Osteoblast (primary cell): Measurements from ENCODE around the gene HAUS7. TPM values are rescaled to one million over a fixed set of nuclear protein-coding genes. Genes with fewer than 3 reads are reported as not detected.

Experiments used
- DNase-seq: peaks from one replicate; pipeline ENCODE4 v3.0.0; 2011; ENCODE audit warnings: low spot score, mixed read lengths; ENCODE audit not compliant: insufficient read length; ENCODE audit errors: missing footprints
- H2AFZ ChIP-seq: 2 replicates; pipeline ENCODE4 v1.6.0; 2011; ENCODE audit warnings: mild to moderate bottlenecking, low read length
- H3K27ac ChIP-seq: 2 replicates; pipeline ENCODE4 v1.5.1; 2011; ENCODE audit warnings: mild to moderate bottlenecking, low read depth, low read length, moderate library complexity
- H3K27me3 ChIP-seq: 2 replicates; pipeline ENCODE4 v1.6.0; 2012; ENCODE audit warnings: mild to moderate bottlenecking, control low read depth, inconsistent platforms, low read length, moderate library complexity; ENCODE audit not compliant: insufficient read depth
- H3K36me3 ChIP-seq: 2 replicates; pipeline ENCODE4 v1.5.1; 2011; ENCODE audit warnings: mild to moderate bottlenecking, low read length, control low read depth, moderate library complexity; ENCODE audit not compliant: insufficient read depth
- H3K4me1 ChIP-seq: 2 replicates; pipeline ENCODE4 v1.5.1; 2011; ENCODE audit warnings: mild to moderate bottlenecking, low read length, control low read depth, moderate library complexity; ENCODE audit not compliant: insufficient read depth
- H3K4me2 ChIP-seq: 2 replicates; pipeline ENCODE4 v1.6.0; 2011; ENCODE audit warnings: mild to moderate bottlenecking, low read length; ENCODE audit not compliant: insufficient read depth
- H3K4me3 ChIP-seq: fragments of 200-600 bp; sonication (generic); 3 replicates; pipeline ENCODE4 v1.5.1; 2012; ENCODE audit warnings: mild to moderate bottlenecking, low read length, inconsistent platforms; ENCODE audit not compliant: insufficient read depth
- H3K79me2 ChIP-seq: 2 replicates; pipeline ENCODE4 v1.6.0; 2012; ENCODE audit warnings: mild to moderate bottlenecking, low read length, control low read depth, inconsistent platforms; ENCODE audit not compliant: insufficient read depth
- H3K9me3 ChIP-seq: 2 replicates; pipeline ENCODE4 v1.5.1; 2011; ENCODE audit warnings: low read depth, low read length, control low read depth
- H4K20me1 ChIP-seq: 2 replicates; pipeline ENCODE4 v1.6.0; 2012; ENCODE audit warnings: mild to moderate bottlenecking, low read length, control low read depth; ENCODE audit not compliant: insufficient read depth
- total RNA-seq: library from RNA; depleted of rRNA; stranded (reverse); fragments of >200 nt; gene quantifications from 2 replicates; pipeline ENCODE4 v1.2.3, GENCODE V29; 2012
- TF ChIP-seq, protein P1 (sequence below): IDR thresholded peaks from 2 replicates; pipeline ENCODE4 v1.5.1; 2011; ENCODE audit warnings: mild to moderate bottlenecking, low read depth, low read length, moderate library complexity; ENCODE audit errors: extremely low read depth

The HAUS7 gene
- total RNA-seq, 1 donor = 14.1 TPM

DNA sequence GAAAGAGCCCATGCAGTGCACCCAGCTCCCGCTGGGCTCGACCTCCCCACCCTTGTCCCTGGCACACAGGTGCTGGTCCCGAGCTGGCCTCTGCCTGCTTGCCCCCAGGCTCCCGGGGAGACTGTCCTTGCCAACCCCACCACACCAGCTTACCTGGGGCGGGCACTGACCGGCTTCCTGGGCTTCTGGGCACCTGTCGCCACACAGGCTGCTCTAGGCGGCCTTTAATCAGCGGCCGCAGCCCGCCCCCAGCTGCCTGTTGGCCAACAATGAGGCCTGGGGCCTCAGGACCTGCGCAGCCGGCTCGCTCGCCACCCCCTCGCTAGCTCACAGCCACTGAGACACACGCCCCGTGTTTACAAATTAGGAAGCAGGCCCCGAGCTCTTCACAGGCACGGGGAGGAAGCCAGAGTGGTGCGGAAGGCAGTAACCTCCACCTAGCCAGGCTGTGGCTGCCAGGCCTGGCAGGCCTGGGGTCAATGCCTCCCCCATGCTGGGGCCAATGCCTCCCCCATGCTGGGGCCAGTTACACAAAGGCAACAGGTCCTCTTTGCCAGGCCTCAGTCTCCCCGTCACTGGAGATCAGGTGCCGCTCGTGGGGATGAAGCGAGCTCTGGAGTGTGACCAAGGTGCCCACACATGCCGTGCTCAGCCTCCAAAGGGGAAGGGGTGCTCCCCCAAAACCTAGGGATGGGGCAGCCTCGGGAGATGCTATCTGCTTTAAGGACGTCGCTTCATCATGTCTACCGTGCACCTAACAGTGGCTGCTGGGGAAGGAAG is 24.3 kb downstream of the HAUS7 start, which contains the start of gene TREX2:
Gene TREX2, minus strand, starts transcription at position 201 of the 780 bp plus-strand sequence. CDS start 626 bp downstream, outside the sequence.
- H3K27me3 ChIP-seq = no peaks in the 10 kb centered on the region
- H3K79me2 ChIP-seq = no peaks in the 10 kb centered on the region

DNA sequence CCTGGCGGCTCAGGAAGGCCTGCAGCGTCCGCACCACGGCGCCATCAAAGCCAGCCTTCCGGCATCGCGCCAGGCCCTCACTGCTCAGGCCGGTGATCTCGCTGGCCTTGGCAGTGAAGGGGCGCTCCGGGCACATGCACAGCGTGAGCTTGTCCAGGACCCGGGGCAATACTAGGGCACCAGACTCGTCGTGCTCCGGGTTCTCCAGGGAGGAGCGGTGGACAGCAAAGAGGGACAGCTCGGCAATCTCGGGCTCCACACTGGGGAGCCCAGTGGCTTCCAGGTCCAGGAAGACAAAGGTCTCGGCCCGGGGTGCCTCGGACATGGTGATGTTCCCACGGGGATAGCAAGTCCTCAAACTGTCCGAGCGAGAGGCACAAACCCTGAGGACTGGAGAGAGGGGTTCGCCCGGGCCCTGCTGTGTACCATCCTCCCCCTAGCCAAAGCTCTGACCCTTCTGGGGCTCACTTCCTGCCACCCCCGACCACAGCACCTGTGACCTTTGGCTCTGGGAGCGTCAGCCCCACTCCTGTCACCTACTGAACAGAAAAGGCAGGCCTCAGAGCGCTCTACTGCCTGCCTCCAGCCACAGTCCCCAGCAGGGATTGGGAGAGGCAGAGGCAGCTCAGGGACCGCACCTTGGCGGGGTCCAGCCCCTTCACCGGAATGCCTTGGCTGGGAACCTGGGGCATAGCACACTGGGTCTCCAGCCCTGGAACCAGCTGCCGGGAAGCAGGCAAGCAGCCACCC is 25.1 kb downstream of the HAUS7 start:
- peak; percentile 79 for DNase-seq
- TF ChIP-seq, protein P1, sequence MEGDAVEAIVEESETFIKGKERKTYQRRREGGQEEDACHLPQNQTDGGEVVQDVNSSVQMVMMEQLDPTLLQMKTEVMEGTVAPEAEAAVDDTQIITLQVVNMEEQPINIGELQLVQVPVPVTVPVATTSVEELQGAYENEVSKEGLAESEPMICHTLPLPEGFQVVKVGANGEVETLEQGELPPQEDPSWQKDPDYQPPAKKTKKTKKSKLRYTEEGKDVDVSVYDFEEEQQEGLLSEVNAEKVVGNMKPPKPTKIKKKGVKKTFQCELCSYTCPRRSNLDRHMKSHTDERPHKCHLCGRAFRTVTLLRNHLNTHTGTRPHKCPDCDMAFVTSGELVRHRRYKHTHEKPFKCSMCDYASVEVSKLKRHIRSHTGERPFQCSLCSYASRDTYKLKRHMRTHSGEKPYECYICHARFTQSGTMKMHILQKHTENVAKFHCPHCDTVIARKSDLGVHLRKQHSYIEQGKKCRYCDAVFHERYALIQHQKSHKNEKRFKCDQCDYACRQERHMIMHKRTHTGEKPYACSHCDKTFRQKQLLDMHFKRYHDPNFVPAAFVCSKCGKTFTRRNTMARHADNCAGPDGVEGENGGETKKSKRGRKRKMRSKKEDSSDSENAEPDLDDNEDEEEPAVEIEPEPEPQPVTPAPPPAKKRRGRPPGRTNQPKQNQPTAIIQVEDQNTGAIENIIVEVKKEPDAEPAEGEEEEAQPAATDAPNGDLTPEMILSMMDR = no peak

More for the DNA sequence above, 24.3 kb downstream of the HAUS7 start, which contains the start of gene TREX2:
- H2AFZ ChIP-seq = no peak within 1 kb of the TSS
- H3K4me3 ChIP-seq = no peak within 1 kb of the TSS
- no peak within 1 kb of the TSS for H3K27ac ChIP-seq
- H3K9me3 ChIP-seq = no peaks in the 10 kb centered on the region
- no peak within 1 kb of the TSS for H3K4me2 ChIP-seq
- no peaks in the 10 kb centered on the region for H3K4me1 ChIP-seq
- TF ChIP-seq, protein P1 = no peak
- H4K20me1 ChIP-seq = no peaks in the 10 kb centered on the region
- DNase-seq = peak; percentile 81
- no peaks in the 10 kb centered on the region for H3K36me3 ChIP-seq

DNA sequence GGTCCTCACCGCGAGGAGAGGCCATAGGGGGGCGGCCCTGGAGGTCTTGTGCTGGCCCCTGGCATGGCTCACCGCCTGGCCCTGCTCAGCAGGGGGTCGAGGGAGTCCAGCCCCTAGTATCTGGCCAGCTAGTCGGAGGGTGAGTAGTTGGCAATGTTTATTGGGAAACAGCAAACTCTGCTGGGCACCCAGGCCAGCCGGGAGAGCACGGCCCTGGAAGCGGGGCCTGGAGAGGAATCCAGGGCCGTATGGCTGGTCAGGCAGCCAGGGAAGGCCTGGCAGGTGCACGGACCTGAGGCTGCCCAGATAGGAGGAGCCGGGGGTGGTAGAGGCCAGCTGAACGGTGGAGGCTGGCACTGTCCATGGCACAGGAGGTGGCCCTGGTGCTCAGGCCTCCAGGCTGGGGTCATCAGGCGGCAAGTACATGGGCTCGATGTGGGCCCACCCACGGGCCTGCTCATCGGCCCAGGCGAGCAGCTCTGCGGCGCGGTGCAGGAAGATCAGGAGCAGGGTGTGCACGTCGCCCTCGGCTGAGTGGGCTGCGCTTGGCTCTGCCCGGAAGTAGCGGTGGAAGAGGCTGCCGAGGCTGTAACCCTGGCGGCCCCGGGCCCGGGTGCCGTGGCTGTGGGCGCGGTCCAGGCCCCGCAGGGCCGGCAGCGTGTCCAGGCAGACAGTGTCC is 25.9 kb downstream of the HAUS7 start:
- Histone ChIP-seq H3K36me3 (no peaks in the 10 kb centered on the region), H3K4me3 (no peak overlapping the region), H3K27ac (no peak overlapping the region), H3K4me2 (no peak overlapping the region), H4K20me1 (no peaks in the 10 kb centered on the region), H2AFZ (no peak overlapping the region), H3K9me3 (no peaks in the 10 kb centered on the region), H3K27me3 (no peaks in the 10 kb centered on the region), H3K4me1 (no peaks in the 10 kb centered on the region), H3K79me2 (no peaks in the 10 kb centered on the region)
- TF ChIP-seq, protein P1 = no peak
- no peak for DNase-seq

More for the DNA sequence above, 25.1 kb downstream of the HAUS7 start:
- H2AFZ ChIP-seq = no peak overlapping the region
- no peaks in the 10 kb centered on the region for H3K4me1 ChIP-seq
- H3K27me3 ChIP-seq = no peaks in the 10 kb centered on the region
- no peak overlapping the region for H3K4me2 ChIP-seq
- no peaks in the 10 kb centered on the region for H3K79me2 ChIP-seq
- H3K36me3 ChIP-seq = no peaks in the 10 kb centered on the region
- no peaks in the 10 kb centered on the region for H3K9me3 ChIP-seq
- H4K20me1 ChIP-seq = no peaks in the 10 kb centered on the region
- H3K4me3 ChIP-seq = no peak overlapping the region
- H3K27ac ChIP-seq = no peak overlapping the region
